H1 (cell line): Measurements from ENCODE around the gene BTNL3. TPM values are rescaled to one million over a fixed set of nuclear protein-coding genes. Genes with fewer than 3 reads are reported as not detected.

Experiments
- CTCF ChIA-PET: fragments of 300-600 bp; sonication (Branson Sonifier 250); formaldehyde crosslinking; loops from one replicate; lab custom pipeline; 2021; ENCODE audit not compliant: partially characterized antibody; lab: Charles Lee
- POLR2A ChIA-PET: fragments of 300-600 bp; sonication (Branson Sonifier 250); formaldehyde crosslinking; loops from one replicate; lab custom pipeline; 2021; ENCODE audit warnings: inconsistent platforms; ENCODE audit not compliant: partially characterized antibody; lab: Charles Lee
- DNase-seq, 2 experiments: peaks; one replicate each; pipeline versions ENCODE4 v3.0.0 to v3.0.0-alpha.2; 2010 to 2022; ENCODE audit warnings: low spot score in 2 of 2, low read depth in 1 of 2, mixed read lengths in 1 of 2
- FAIRE-seq: peaks from 2 replicates; lab custom pipeline; 2011; peaks lifted over from hg19 to GRCh38; lab: Jason Lieb, UNC
- H2AFZ ChIP-seq: 2 replicates; pipeline ENCODE4 v1.8.1; 2012; ENCODE audit warnings: low read length, inconsistent platforms
- H2AK5ac ChIP-seq: 2 replicates; pipeline ENCODE4 v1.6.1; 2013; ENCODE audit warnings: low read depth, low read length
- H2BK120ac ChIP-seq: replicated peaks from 2 replicates; pipeline ENCODE3; 2013; ENCODE audit warnings: low read depth, low read length, inconsistent platforms
- H2BK12ac ChIP-seq: 2 replicates; pipeline ENCODE4 v1.6.1; 2013; ENCODE audit warnings: low read depth, low read length
- H2BK15ac ChIP-seq: 2 replicates; pipeline ENCODE4 v1.6.1; 2013; ENCODE audit warnings: low read length
- H2BK20ac ChIP-seq: 2 replicates; pipeline ENCODE4 v1.6.1; 2013; ENCODE audit warnings: low read length
- H2BK5ac ChIP-seq: 2 replicates; pipeline ENCODE4 v1.6.1; 2013; ENCODE audit warnings: low read depth, low read length
- H3K14ac ChIP-seq: 2 replicates; pipeline ENCODE4 v1.6.1; 2013; ENCODE audit warnings: inconsistent platforms; ENCODE audit not compliant: insufficient read length
- H3K18ac ChIP-seq: 2 replicates; pipeline ENCODE4 v1.6.1; 2013; ENCODE audit warnings: low read length; ENCODE audit errors: extremely low read depth
- H3K23ac ChIP-seq: 2 replicates; pipeline ENCODE4 v1.6.1; 2013; ENCODE audit warnings: inconsistent platforms; ENCODE audit not compliant: insufficient read length
- H3K23me2 ChIP-seq: 2 replicates; pipeline ENCODE4 v1.6.1; 2013; ENCODE audit warnings: low read depth, low read length
- H3K27ac ChIP-seq: 2 replicates; pipeline ENCODE4 v1.6.1; 2011; ENCODE audit warnings: low read depth, low read length, inconsistent platforms
- H3K27me3 ChIP-seq, 4 experiments: replicated peaks in 1 of 4; 1 replicate in 1 of 4; 2 replicates in 3 of 4; pipeline versions ENCODE4 v1.6.1 to v1.8.1; 2011 to 2013; ENCODE audit warnings: low read length in 3 of 4, mild to moderate bottlenecking in 3 of 4, inconsistent platforms in 2 of 4, mixed read lengths in 2 of 4, moderate library complexity in 1 of 4; ENCODE audit not compliant: control insufficient read depth in 3 of 4, insufficient read depth in 3 of 4; ENCODE audit errors: extremely low read depth in 1 of 4
- H3K36me3 ChIP-seq, 4 experiments: 2 replicates each; pipeline versions ENCODE4 v1.6.1 to v1.8.1; 2011 to 2013; ENCODE audit warnings: mild to moderate bottlenecking in 4 of 4, low read length in 3 of 4, moderate library complexity in 2 of 4, control low read depth in 1 of 4, inconsistent platforms in 1 of 4; ENCODE audit not compliant: insufficient read depth in 4 of 4, control insufficient read depth in 2 of 4
- H3K4ac ChIP-seq: replicated peaks from 2 replicates; pipeline ENCODE3; 2013; ENCODE audit warnings: low read length, low read depth, mixed read lengths, inconsistent platforms; ENCODE audit not compliant: insufficient read length
- H3K4me1 ChIP-seq, 4 experiments: replicated peaks in 1 of 4; 1 replicate in 1 of 4; 2 replicates in 3 of 4; pipeline versions ENCODE4 v1.6.1 to v1.8.1; 2011 to 2013; ENCODE audit warnings: low read length in 3 of 4, inconsistent platforms in 2 of 4, mixed read lengths in 1 of 4; ENCODE audit not compliant: insufficient read depth in 4 of 4, control insufficient read depth in 3 of 4
- H3K4me2 ChIP-seq, 2 experiments: 2 replicates each; pipeline versions ENCODE4 v1.6.1 to v1.8.1; 2011 to 2013; ENCODE audit warnings: low read depth in 2 of 2, low read length in 2 of 2, control low read depth in 1 of 2, inconsistent platforms in 1 of 2, mild to moderate bottlenecking in 1 of 2; ENCODE audit not compliant: insufficient read depth in 1 of 2
- H3K4me3 ChIP-seq, 4 experiments: fragments of 200-600, 300-600 bp in 1 of 4; sonication (generic), shearing (Covaris generic), sonication (Bioruptor Twin) in 1 of 4; 2 replicates each; pipeline versions ENCODE4 v1.5.1 to v1.8.1; 2011 to 2016; ENCODE audit warnings: low read length in 4 of 4, low read depth in 3 of 4, control low read depth in 2 of 4, inconsistent platforms in 2 of 4, mild to moderate bottlenecking in 2 of 4, mixed read lengths in 1 of 4, moderate library complexity in 1 of 4; ENCODE audit not compliant: insufficient read depth in 2 of 4; ENCODE audit errors: extremely low read depth in 1 of 4
- H3K56ac ChIP-seq: replicated peaks from 2 replicates; pipeline ENCODE3; 2013; ENCODE audit warnings: low read depth, mild to moderate bottlenecking, mixed read lengths, low read length, inconsistent platforms; ENCODE audit not compliant: insufficient read length
- H3K79me1 ChIP-seq: 2 replicates; pipeline ENCODE4 v1.6.1; 2013; ENCODE audit warnings: low read depth, low read length, control low read depth
- H3K79me2 ChIP-seq, 2 experiments: 2 replicates each; pipeline versions ENCODE4 v1.6.1 to v1.8.1; 2012 to 2013; ENCODE audit warnings: low read length in 2 of 2, mild to moderate bottlenecking in 2 of 2, inconsistent platforms in 1 of 2; ENCODE audit not compliant: insufficient read depth in 2 of 2, control insufficient read depth in 1 of 2
- H3K9ac ChIP-seq, 4 experiments: replicated peaks in 1 of 4; 1 replicate in 1 of 4; 2 replicates in 3 of 4; pipeline versions ENCODE4 v1.6.1 to v1.8.1; 2011 to 2013; ENCODE audit warnings: low read depth in 3 of 4, low read length in 3 of 4, control low read depth in 2 of 4, mild to moderate bottlenecking in 2 of 4, moderate library complexity in 2 of 4, inconsistent platforms in 1 of 4; ENCODE audit errors: extremely low read depth in 1 of 4
- H3K9me3 ChIP-seq, 2 experiments: 2 replicates each; pipeline versions ENCODE4 v1.6.1 to v1.8.1; 2012 to 2013; ENCODE audit warnings: mild to moderate bottlenecking in 2 of 2, moderate library complexity in 2 of 2, control low read depth in 1 of 2, inconsistent platforms in 1 of 2, low read depth in 1 of 2, low read length in 1 of 2, mixed read lengths in 1 of 2; ENCODE audit not compliant: insufficient read depth in 2 of 2
- H4K20me1 ChIP-seq, 2 experiments: replicated peaks in 1 of 2; 2 replicates each; pipeline versions ENCODE3 to v1.8.1; 2011 to 2013; ENCODE audit warnings: inconsistent platforms in 2 of 2, low read length in 2 of 2, mild to moderate bottlenecking in 1 of 2; ENCODE audit not compliant: insufficient read depth in 2 of 2, control insufficient read depth in 1 of 2
- H4K5ac ChIP-seq: 2 replicates; pipeline ENCODE4 v1.6.1; 2013; ENCODE audit warnings: low read length, low read depth, mixed read lengths, inconsistent platforms; ENCODE audit not compliant: insufficient read length
- H4K8ac ChIP-seq: 2 replicates; pipeline ENCODE4 v1.8.0; 2013; ENCODE audit warnings: mild to moderate bottlenecking, moderate library complexity, low read length, inconsistent platforms; ENCODE audit not compliant: insufficient read depth; ENCODE audit errors: extremely low read depth
- H4K91ac ChIP-seq: replicated peaks from 2 replicates; pipeline ENCODE3; 2013; ENCODE audit warnings: low read length, mixed read lengths, inconsistent platforms; ENCODE audit not compliant: insufficient read length
- CTCF ChIP-seq, 3 experiments: IDR thresholded peaks; 1 replicate in 2 of 3; 2 replicates in 1 of 3; pipeline versions ENCODE4 v1.5.1 to v1.6.1; 2011; ENCODE audit warnings: low read length in 3 of 3, mild to moderate bottlenecking in 3 of 3, inconsistent platforms in 2 of 3, low read depth in 1 of 3, moderate library complexity in 1 of 3; ENCODE audit not compliant: insufficient read depth in 1 of 3; ENCODE audit errors: control extremely low read depth in 1 of 3
- TAF7 ChIP-seq: optimal IDR thresholded peaks from 2 replicates; pipeline ENCODE3; 2011; ENCODE audit warnings: low read depth, mild to moderate bottlenecking, inconsistent platforms, low read length, moderate library complexity, borderline replicate concordance
- USF2 ChIP-seq: IDR thresholded peaks from 2 replicates; pipeline ENCODE4 v1.6.1; 2011; ENCODE audit warnings: low read length, improper control_type of control experiment
- WGBS, 2 experiments: shearing (Covaris generic) in 1 of 2; methylation state at CpG; one replicate each; pipeline versions ENCODE4 v1.1.6 to v1.1.7; 2013 to 2015; ENCODE audit warnings: low lambda C conversion rate in 2 of 2, mixed read lengths in 2 of 2, inconsistent platforms in 1 of 2, low coverage in 1 of 2, missing lambda C conversion rate in 1 of 2; ENCODE audit not compliant: insufficient replicate concordance in 2 of 2, insufficient coverage in 1 of 2, insufficient read length in 1 of 2; ENCODE audit errors: extremely low coverage in 1 of 2, missing lambda C conversion rate in 1 of 2; 5-methylcytosine and 5-hydroxymethylcytosine counted together
- polyA plus RNA-seq, 7 experiments: library from polyadenylated mRNA; depleted of rRNA in 3 of 7; stranded (reverse) in 5 of 7; unstranded in 2 of 7; fragments of >200 nt in 5 of 7; fragments of 200-250 nt in 2 of 7; gene quantifications; 1 replicate in 5 of 7; 2 replicates in 1 of 7; 4 replicates in 1 of 7; pipeline versions ENCODE4 v1.2.1 to v1.2.3, GENCODE V29; 2011 to 2013; ENCODE audit warnings: missing spikeins in 2 of 7, mixed read lengths in 2 of 7
- total RNA-seq: library from RNA; stranded (reverse); fragmentation: NEBNext Ultra II Directional; extraction: Animal tissue kit (Norgen Biotek cat#: 25700); gene quantifications from 2 replicates; pipeline ENCODE4 v1.2.1, GENCODE V29; 2021

Gene BTNL3
- total and polyA plus RNA-seq, 2 of the 8 experiments (the other 6 are each of a cell fraction or from before 2014, with no cell fraction given): not detected

- Histone ChIP-seq H3K18ac (no peak overlapping the region), H4K5ac (no peak overlapping the region), H2AFZ (no peak overlapping the region), H3K56ac (no peak overlapping the region), H2BK20ac (no peak overlapping the region), H4K8ac (no peak overlapping the region), H3K23me2 (peaks cover 2% of the 10 kb centered on the region; the same call in 1 of the 2 replicates), H4K20me1 (no peaks in the 10 kb centered on the region), H3K9me3 (peaks cover 4 to 6% of the 10 kb centered on the region in 2 experiments; a peak in 2 of 4 replicates), H3K27ac (no peak overlapping the region), H3K4me1 (peaks cover 3 to 10% (median 6%) of the 10 kb centered on the region in 4 experiments), H3K4me3 (peak overlapping the region in 1 of 4 experiments; percentile 20; a peak in 1 of 8 replicates), H3K36me3 (no peaks in the 10 kb centered on the region), H2BK15ac (no peak overlapping the region), H2BK120ac (no peak overlapping the region), H3K9ac (no peak overlapping the region), H3K4ac (no peak overlapping the region), H3K4me2 (peak overlapping the region in 1 of 2 experiments; percentile 65; a peak in 2 of 4 replicates), H3K23ac (no peak overlapping the region), H2BK5ac (no peak overlapping the region), H3K27me3 (peaks cover 0 to 3% (median 0%) of the 10 kb centered on the region in 4 experiments; a peak in 1 of 7 replicates), H4K91ac (no peak overlapping the region), H3K79me1 (no peaks in the 10 kb centered on the region), H2BK12ac (no peak overlapping the region), H2AK5ac (no peak overlapping the region), H3K14ac (no peak overlapping the region), H3K79me2 (no peaks in the 10 kb centered on the region)
- WGBS, 2 experiments: 86% methylated on average over 3 of the region's 3 CpGs; no CpG with 5 or more reads in 1 of the 2 experiments
- FAIRE-seq (no peak), DNase-seq (no peak)
- POLR2A ChIA-PET: no interaction called here
- CTCF ChIA-PET: no interaction called here
- TF ChIP-seq TAF7 (no peak), CTCF (IDR thresholded peaks at IDR 0.05; ENCODE audit: control extremely low read depth in 1 of 3, insufficient read depth in 1 of 3, low read depth in 1 of 3, low read length in 3 of 3) (no peak), USF2 (no peak)
Measured at GRCh38 chr5:181031716-181032115, 43.1 kb downstream of the BTNL3 start.
